GM18498 (cell line): ENCODE data around the gene ZBTB16.

ENCODE experiments used
- ATAC-seq: cut with Tn5 transposase; IDR thresholded peaks from one replicate; pipeline ENCODE4 v1.9.1; 2021; ENCODE audit warnings: mild to moderate bottlenecking, moderate library complexity; ENCODE audit not compliant: unreplicated experiment

Gene ZBTB16, protein sequence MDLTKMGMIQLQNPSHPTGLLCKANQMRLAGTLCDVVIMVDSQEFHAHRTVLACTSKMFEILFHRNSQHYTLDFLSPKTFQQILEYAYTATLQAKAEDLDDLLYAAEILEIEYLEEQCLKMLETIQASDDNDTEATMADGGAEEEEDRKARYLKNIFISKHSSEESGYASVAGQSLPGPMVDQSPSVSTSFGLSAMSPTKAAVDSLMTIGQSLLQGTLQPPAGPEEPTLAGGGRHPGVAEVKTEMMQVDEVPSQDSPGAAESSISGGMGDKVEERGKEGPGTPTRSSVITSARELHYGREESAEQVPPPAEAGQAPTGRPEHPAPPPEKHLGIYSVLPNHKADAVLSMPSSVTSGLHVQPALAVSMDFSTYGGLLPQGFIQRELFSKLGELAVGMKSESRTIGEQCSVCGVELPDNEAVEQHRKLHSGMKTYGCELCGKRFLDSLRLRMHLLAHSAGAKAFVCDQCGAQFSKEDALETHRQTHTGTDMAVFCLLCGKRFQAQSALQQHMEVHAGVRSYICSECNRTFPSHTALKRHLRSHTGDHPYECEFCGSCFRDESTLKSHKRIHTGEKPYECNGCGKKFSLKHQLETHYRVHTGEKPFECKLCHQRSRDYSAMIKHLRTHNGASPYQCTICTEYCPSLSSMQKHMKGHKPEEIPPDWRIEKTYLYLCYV

DNA sequence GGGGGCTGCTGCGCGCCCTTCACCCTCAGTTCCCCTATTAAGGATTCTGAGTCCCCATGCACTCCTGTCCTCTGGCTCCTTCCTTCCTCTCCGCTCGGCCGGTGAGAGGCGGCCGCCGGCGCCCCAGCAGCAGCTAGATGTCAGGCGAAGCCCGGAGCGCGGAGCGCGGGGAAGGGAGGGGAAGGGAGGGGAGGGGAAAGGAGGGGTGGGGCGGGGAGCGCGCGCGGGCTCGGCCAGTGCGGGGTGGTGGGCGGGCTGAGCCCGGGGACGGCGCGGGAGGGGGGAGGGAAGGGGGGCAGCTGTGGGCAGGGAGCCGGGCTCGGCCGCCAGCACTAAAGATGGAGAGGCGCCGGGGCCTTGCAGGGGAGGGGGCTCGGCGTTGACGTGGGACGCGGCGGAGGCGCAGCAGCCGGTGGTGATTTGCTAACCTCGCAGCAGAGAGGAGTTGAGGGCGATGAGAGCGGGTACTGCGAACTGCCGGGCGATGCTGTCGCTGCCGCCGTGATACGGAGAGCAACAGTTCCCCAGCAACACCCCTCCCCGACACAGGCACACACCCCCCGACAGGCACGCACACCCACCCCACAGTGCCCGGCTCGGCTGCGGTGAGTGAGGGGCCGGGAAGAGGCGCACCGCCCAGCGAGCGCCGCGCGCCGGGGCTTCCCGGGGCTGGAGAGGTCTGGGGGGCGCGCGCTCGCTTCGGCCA, at the start of gene ZBTB16:
Gene ZBTB16, plus strand, starts transcription at position 434 of the 706 bp plus-strand sequence. CDS start 3,590 bp downstream, outside the sequence.
- no peak for ATAC-seq

DNA sequence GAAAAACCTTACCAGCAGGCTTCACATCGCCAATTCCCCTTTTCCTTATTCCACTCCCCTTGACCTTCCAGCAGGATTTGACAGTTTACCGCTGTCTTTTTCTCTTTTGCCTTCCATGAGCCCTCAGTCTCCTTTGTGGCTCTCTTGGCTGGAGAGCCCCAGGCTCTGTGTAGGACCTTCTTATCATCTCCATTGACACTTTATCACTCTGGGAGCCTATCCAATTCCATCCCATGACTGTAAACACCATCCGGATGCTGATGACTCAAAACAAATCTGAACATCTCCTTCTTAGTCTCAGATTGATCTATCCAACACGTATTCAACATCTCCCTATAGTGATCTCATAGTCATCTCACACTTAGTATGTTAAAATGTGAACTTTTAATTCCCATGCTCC, 48.6 kb upstream of the ZBTB16 start:
- ATAC-seq = no peak

DNA sequence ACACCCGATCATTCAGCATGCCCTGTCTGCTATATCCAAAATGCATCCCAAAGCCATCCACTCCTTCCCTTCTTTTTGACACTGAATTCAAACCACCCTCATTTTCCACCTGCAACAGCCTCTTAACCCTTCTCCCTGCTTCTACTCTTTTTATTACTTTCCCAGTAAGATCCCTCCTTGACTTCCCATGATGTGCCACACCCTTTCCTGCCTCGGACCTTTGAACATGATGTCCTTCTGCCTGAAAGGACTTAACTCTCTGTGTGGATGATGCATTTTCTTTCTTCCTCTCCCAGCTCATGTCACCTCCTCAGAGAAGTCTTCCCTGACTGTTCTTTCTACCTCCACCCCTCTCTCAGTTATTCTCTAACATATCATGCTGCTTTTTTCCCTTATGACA, 48.1 kb upstream of the ZBTB16 start:
- no peak for ATAC-seq

DNA sequence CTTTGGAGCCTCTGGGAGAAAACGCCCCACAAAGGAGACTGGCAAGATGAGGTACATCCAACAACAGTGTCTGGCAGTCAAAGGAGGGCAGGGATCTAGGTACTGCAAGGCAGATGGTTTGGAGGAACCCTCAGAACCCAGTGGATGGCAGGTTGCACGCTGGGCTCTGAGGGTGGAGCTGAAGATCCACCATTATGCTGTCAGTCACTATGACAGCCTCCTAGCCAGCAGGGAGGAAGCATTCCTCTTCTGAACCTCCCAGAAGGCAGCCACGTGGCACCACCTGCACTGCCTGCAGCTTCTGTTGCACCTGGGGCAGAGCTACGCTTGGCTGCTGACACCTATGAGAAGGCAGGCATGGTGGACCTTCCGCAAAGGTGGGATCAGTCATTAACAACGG, 44.4 kb upstream of the ZBTB16 start:
- no peak for ATAC-seq

DNA sequence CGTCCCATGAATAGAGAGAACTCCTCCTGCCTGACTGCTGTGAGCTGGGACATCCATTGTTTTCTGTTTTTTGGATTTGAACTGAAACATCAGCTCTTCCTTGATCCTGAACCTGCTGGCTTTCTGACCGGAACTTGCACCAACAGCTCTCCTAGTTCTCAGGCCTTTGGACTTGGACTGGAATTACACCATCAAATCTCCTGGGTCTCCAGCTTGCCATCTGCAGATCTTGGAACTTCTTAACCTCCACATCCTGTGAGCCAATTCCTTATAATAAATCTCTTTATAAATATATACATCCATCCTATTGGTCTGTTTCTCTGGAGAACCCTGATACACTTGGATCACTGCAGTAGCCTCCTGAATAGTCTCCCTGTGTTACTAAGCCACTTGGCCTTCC, 42.5 kb upstream of the ZBTB16 start:
- no peak for ATAC-seq

DNA sequence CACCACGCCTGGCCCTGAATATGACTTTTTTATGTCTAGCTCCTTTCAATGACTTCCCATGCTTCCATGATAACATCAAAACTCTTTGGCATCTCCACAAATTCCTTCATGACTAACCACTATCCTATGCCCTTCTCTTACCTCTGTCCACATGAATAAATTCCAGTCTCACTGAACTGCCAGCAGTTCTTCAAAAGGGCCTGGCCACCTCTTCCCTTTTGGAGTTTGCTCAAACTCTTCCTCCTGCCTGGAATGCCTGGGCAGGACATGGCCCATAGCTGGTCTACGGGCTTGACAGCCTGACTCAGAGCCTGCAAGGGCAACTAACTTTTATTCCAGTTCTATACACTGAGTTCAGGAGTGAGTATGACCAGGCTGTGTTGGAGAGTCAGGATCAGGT, 41.8 kb upstream of the ZBTB16 start:
- no peak for ATAC-seq

DNA sequence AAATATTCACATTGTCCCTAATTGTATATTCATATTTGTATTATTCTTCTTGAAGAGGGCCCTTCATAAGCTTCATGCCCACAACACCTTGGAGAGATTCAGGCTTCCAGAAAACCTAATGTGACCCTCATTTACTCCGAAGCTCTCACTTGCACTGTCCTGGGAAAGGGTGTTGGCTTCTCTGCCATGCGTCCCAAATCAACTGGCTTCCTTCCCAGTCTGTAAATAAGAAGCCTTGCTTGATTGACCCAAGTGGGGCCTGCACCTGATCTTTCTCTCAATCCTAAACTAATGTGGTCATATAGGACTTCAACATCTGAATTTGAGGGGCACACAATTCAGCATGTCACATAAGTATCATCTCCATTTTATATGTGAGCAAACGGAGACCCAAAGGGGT, 40.5 kb upstream of the ZBTB16 start:
- no peak for ATAC-seq

DNA sequence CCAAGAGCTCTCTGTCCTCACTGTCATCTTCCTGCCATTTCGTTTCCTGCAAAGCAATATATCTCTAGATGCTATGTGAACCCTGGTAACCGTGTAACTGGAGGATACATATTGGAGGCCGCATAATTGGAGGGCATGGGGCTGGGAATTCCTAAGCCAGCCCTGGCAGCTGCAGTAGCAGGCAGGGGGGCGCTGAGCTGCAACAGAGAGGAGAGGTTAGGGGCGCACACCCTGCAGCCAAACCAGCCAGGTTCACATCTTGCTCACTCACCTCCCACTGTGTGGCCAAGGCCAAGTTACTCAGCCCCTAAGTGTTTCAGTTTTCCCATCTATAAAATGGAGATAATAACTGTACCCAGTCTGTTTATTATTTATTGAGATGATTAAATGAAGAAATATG, 39.9 kb upstream of the ZBTB16 start:
- no peak for ATAC-seq

DNA sequence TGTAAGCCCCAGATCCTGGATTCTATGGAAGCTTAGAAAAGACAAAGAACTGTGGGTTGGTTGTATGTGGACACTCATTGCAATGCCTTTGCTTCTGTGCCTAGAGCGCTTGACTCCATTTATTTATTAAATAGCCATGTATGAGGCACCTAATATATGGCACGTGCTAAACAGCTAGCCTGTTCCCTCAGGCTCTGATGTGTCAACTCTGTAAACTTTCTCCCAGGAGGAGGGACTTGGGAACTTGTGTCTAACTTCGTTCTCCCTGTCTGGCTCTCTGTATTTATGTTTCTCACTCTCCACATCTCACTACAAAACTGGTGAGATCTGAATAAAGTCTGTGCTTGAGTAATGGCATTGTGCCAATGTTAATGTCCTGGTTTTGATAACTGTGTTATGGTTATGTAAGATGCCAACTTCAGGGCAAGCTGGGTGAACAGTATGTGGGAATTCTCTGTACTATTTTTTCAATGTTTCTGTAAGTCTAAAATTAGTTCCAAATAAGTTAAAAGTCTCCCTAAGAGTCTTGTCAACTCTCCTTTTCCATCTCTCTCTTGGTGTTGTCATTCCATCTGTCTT, 34.1 kb upstream of the ZBTB16 start:
- ATAC-seq = no peak

DNA sequence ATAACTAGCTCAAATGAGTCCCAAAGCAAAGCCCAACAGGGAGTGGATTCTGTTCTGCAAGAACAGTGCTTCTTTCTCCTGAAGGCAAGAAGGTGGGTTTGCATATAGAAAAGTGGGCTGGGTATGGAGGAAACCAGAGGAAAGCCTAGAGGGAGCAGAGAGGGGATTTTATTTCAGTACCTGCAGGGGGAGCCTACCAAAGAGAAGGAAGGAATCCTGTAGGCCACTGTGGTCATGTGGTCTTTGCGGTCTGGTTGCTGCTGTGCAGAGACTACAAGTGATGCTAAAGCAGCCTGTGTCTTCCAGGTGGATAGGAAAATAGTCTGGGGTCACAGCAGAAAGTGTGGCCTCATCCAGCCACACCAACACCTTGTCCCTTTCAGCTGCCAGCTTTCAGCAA, 33.2 kb upstream of the ZBTB16 start:
- no peak for ATAC-seq

DNA sequence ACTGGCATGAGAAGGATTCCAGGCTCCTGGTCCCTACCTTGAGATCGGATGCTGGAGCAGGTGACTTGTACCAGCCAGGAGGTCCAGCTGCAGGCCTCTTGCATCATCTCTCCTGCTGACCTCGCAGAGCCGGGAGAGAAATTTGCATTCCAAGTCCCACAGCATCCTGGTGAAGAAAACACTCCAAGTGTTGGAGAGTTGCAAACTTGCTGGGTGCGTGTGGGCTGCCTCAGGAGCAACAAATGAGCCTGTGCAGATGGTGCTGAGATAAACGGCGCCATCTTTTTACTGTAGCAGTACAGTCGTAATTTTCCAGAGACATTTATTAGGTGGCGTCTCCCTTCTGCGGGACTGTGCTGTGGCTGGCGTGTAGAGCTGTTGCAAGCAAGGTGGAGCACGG, 32.1 kb upstream of the ZBTB16 start:
- no peak for ATAC-seq

DNA sequence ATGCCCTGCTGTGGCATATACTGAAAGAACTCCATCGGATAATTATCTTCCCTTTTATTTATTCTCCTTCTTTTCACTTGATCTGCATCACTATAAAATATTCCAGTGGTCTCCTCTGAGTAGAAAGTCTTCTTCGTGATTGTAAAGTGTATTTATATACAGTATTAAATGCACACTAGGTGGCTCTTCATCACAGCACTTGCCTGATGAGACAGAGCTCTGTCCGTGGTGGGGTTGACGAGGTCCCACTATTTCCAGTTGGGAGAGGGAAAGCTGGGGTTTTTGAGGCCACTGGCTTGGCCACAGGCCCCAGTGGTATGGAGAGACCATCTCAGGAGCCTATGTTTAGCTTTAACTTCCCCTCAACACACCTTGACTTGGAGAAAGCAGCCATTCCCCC, 31.6 kb upstream of the ZBTB16 start:
- ATAC-seq = no peak

DNA sequence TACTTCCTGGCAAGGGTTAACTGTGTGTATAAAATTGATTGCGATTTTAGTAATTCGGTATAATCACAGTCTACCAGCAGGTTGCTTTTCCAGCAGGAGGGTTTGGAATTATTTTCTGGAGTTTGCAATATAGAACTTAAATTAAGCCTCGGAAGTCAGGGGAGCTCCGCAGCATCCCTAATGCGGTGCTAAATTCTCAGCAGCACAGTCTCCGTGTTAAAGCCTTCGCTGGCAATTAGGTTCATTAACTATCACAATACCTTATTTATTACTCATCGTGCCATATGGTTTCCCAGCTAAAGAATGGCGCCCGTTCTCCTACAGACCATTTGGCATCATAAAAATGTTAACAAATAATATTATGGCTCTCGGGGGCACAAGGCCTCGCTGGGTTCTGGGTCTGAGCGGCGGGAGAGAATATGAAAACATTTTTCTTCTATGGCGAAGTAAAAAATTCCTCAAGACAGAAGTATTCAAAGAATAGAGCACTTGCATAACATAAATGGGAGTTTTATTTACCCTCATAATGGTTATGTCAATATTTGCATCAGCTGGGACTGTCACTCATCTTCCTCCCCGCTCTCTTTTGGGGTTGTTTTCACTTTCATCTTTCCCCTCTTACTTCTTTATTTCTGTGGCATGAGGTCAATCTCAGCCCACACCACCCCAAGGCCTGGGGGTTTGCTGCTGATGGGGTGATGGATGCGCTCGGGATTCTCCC, 28.1 kb upstream of the ZBTB16 start:
- no peak for ATAC-seq

DNA sequence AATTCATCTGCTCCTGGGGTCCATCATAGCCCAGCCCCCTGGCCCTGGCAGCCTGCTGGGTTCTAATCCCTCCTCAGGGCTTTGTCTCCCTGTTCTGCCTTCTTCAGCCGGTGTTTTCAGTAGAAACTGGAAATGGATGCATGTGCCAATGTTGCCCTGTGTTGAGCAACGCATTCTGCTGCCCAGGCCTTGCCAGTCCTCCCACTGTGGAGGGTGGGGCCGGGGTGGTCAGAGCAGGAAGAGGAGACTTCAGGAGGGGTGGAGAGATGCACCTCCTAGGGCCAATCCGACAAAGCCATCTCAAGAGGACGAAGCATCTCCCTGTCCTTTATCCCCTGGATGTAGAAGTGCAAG, 27.6 kb upstream of the ZBTB16 start:
- no peak for ATAC-seq

DNA sequence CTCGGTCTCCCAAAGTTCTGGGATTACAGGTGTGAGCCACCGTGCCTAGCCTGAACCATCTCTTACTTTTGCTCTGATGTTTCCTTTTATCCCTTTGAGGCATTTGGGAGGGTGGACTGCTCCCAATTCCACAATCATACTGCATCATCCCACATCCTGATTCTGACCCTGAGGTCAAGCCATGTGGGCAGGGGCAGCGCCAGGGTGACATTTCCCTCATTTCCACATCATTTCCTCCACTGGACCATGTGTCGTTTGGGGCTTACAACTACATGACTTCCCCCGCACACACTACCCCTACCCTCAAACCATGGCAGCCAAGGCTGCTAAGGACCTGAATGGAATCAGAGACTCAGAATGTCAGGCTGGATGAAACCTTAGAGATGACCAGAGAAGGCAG, 26.4 kb upstream of the ZBTB16 start:
- no peak for ATAC-seq

DNA sequence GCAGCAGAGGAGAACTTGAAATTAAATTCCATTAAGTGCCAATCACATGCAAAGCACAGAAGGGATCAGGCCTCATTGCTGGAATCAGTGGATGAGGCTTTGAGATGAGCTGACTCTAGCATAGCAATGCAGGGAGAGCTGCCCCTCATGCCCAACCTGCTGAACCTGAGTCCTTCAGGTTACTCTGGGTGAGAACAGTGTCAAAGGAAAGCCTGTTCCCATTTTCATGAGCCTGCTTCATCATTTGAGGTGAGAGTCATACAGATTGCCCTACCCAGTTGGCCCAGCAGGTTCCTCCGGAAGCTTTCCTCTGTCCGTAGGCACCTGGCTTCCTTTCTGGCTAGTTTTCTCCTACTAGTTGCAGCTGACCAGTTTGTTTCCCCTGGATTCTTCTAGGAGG, 25.9 kb upstream of the ZBTB16 start:
- ATAC-seq = no peak

DNA sequence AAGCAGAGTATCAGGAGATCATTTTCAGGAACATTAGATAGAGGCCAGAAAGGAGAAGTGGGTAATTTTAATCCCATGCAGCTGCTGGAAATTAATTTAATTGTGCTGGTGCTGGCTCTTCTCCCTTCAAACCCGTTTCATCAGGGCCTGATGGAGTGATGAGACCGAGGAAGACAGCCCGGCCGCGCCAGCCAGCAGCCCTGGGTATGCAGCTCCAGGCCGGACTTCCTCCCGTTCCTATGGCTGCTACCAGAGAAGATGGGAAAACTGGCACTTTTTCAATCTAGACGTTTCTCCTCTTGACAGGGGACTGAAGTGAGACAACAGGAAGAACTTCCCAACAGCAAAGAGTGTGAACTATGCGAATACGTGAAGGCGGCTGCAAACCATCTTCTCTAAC, 24.6 kb upstream of the ZBTB16 start:
- ATAC-seq = no peak

DNA sequence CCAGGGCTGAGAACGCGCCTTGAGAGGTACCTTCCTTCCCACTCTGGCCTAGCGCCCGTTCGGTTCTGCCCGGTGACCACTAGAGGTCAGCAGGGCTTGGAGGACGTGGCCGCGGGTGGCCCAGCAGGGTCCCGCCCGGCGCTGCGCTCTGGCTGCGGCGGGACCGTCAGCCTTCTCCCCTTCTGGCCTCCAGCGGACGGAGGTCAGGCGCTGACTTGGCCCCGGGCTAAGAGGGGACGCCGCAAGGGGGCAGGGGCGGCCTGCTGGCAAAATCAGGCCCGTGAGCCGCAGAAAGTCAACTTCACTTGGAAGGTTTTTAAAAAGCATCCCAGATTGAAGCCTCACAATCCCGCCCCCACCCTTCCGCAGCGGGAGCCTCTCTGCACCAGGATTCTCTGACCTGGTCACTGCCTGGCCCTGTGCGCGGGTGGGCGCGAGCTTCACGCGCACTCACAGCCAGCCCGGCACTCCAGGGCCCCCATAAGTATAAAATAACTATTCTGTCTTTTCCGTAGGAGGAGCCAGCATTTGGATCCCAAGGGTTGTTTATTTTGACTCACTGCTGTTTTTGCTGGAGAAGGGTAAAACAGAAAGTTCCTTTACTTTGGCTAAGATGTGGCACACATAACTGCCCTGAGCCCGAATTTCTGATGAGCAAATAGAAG, 23.2 kb upstream of the ZBTB16 start:
- ATAC-seq = no peak

DNA sequence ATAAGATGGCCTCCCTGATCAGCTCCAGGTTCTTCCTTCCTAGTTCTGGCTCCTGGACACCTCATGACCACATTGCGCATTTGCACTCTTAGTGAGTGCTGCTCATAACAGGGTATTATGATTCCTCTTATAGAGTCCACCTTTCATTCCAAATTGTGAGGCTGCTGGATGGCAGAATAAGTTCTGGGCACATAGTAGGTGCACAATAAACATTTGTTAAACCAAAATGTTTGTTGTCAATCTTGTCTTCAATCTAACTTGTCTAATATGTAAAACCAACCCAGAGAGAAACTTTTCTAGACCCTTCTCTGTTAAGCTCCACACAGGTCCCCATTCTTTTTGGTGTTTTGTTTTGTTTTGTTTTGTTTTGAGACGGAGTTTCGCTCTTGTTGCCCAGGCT, 22.6 kb upstream of the ZBTB16 start:
- ATAC-seq = no peak

DNA sequence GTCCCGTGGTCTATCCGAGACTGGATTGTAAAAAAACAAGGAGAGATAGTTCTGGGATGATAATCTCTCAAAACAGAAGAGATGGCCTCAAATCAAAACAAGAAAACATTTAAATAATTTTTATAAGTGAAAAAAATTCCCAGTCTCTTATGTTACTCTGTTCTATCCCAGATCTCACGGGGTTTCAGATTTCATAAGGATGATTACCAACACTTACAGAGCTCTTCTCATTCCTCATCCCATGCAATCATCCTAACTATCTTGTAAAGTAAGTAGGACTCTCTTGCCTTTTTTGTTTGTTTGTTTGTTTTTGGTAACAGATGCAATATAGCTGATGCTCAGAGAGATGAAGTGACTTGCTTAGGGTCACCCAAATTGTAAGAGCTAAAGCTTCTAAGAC, 20.0 kb upstream of the ZBTB16 start:
- no peak for ATAC-seq
